Hematopoietic multipotent progenitor cell treated with erythropoietin and hydrocortisone succinate and interleukin-3 and kit ligand, for 17 days (in vitro differentiated cells): Measurements from ENCODE around the gene ZNRD2.

ENCODE experiments used
- DNase-seq: peaks from one replicate; pipeline ENCODE4 v3.0.0-alpha.2; 2015; ENCODE audit warnings: low spot score

Gene ZNRD2

GRCh38 chr11:65573391-65574079 lies 3.3 kb downstream of the ZNRD2 start:
- DNase-seq, result no peak

- DNase-seq, result peak; percentile 90
Observed at GRCh38 chr11:65574109-65574810, 4.0 kb downstream of the ZNRD2 start.

- peak; percentile 88 for DNase-seq
Observed at GRCh38 chr11:65574811-65575567, 4.7 kb downstream of the ZNRD2 start.

- DNase-seq, result peak; percentile 85
Observed at GRCh38 chr11:65575568-65576231, 5.4 kb downstream of the ZNRD2 start, which contains the start of gene EHBP1L1. Gene EHBP1L1, plus strand, starts transcription at chr11:65576053. Its CDS starts 250 bp downstream, at chr11:65576303.

- DNase-seq, result no peak
Observed at GRCh38 chr11:65576232-65576866, 6.1 kb downstream of the ZNRD2 start.

- DNase-seq, result peak; percentile 87
Observed at GRCh38 chr11:65576867-65577755, 6.8 kb downstream of the ZNRD2 start.

- DNase-seq, result no peak
Observed at GRCh38 chr11:65577756-65578109, 7.5 kb downstream of the ZNRD2 start.

GRCh38 chr11:65578134-65578533 lies 7.9 kb downstream of the ZNRD2 start:
- DNase-seq, result no peak

GRCh38 chr11:65578667-65579066 lies 8.4 kb downstream of the ZNRD2 start:
- peak; percentile 83 for DNase-seq

GRCh38 chr11:65579291-65579690 lies 9.0 kb downstream of the ZNRD2 start:
- no peak for DNase-seq

GRCh38 chr11:65580031-65580692 lies 9.9 kb downstream of the ZNRD2 start:
- no peak for DNase-seq

GRCh38 chr11:65580756-65581155 lies 10.5 kb downstream of the ZNRD2 start:
- no peak for DNase-seq

- DNase-seq, result no peak
Observed at GRCh38 chr11:65581928-65582327, 11.7 kb downstream of the ZNRD2 start.

GRCh38 chr11:65583589-65583988 lies 13.3 kb downstream of the ZNRD2 start:
- no peak for DNase-seq

- no peak for DNase-seq
Observed at GRCh38 chr11:65584106-65584505, 13.8 kb downstream of the ZNRD2 start.

- no peak for DNase-seq
Observed at GRCh38 chr11:65584723-65585171, 14.5 kb downstream of the ZNRD2 start.

- DNase-seq, result no peak
Observed at GRCh38 chr11:65585396-65586246, 15.3 kb downstream of the ZNRD2 start.

- DNase-seq, result no peak
Observed at GRCh38 chr11:65586247-65586630, 16.0 kb downstream of the ZNRD2 start.

GRCh38 chr11:65586676-65587075 lies 16.4 kb downstream of the ZNRD2 start:
- no peak for DNase-seq
